Liver (tissue), 3 donors: ENCODE measurements around the gene E2F8.

ENCODE experiments used
- ATF3 ChIP-seq: IDR thresholded peaks from 2 replicates; pipeline ENCODE4 v1.6.1; 2016; ENCODE audit warnings: antibody characterized with exemption
- CTCF ChIP-seq: fragments of 150-350 bp; IDR thresholded peaks from 2 replicates; pipeline ENCODE4 v1.5.1; 2017; ENCODE audit warnings: improper control_type of control experiment, low read depth, low read length; ENCODE audit not compliant: missing input control
- EGR1 ChIP-seq, 2 donors: IDR thresholded peaks; 2 replicates each; pipeline ENCODE4 v1.6.1; 2016 to 2018; ENCODE audit warnings: antibody characterized with exemption in 2 of 2, low read depth in 2 of 2
- GABPA ChIP-seq, 2 donors: IDR thresholded peaks in 1 of 2; conservative IDR thresholded peaks in 1 of 2; 2 replicates each; pipeline ENCODE4 v1.6.1; 2016; ENCODE audit warnings: antibody characterized with exemption in 2 of 2, mild to moderate bottlenecking in 1 of 2, moderate library complexity in 1 of 2
- MAX ChIP-seq: IDR thresholded peaks from 2 replicates; pipeline ENCODE4 v1.6.1; 2016; ENCODE audit warnings: antibody characterized with exemption
- REST ChIP-seq: IDR thresholded peaks from 2 replicates; pipeline ENCODE4 v1.6.1; 2016; ENCODE audit warnings: antibody characterized with exemption, mild to moderate bottlenecking
- TAF1 ChIP-seq: conservative IDR thresholded peaks from 2 replicates; pipeline ENCODE4 v1.6.1; 2016; ENCODE audit warnings: antibody characterized with exemption, mild to moderate bottlenecking
- donor health status: healthy.
- donor health status: healthy.

GRCh38 chr11:19228968-19229367 is 11.8 kb downstream of the E2F8 start:
- no peak for TF ChIP-seq TAF1
- TF ChIP-seq ATF3: no peak
- no peak for TF ChIP-seq GABPA (IDR thresholded peaks at IDR 0.05 in 1 of 2, conservative IDR thresholded peaks at IDR 0.05 in 1 of 2)
- no peak for TF ChIP-seq CTCF
- TF ChIP-seq MAX: no peak
- TF ChIP-seq EGR1 (IDR thresholded peaks at IDR 0.05; ENCODE audit: low read depth in 2 of 2): no peak
- TF ChIP-seq REST: no peak
